B cell (primary cell): ENCODE data around the gene ZNF723. TPM values are rescaled to one million over a fixed set of nuclear protein-coding genes. Genes with fewer than 3 reads are reported as not detected.

ENCODE experiments used
- ATAC-seq: fragments of 200-7000 bp; cut with Tn5 transposase; one replicate; pipeline ENCODE4 v1.10.0; 2021; ENCODE audit warnings: low read depth, mild to moderate bottlenecking, moderate number of reproducible peaks, moderate library complexity
- CTCF ChIA-PET: fragments of 350-600 bp; sonication (Branson Sonifier 250); formaldehyde crosslinking; loops from one replicate; lab custom pipeline; 2021; ENCODE audit warnings: antibody characterized with exemption, inconsistent platforms; lab: Charles Lee
- POLR2A ChIA-PET: fragments of 350-600 bp; sonication (Branson Sonifier 250); formaldehyde crosslinking; loops from one replicate; lab custom pipeline; 2021; ENCODE audit warnings: antibody characterized with exemption; lab: Charles Lee
- DNase-seq: peaks from one replicate; pipeline ENCODE4 v3.0.0; 2013
- H2AFZ ChIP-seq: 2 replicates; pipeline ENCODE4 v1.6.1; 2012; ENCODE audit warnings: mild to moderate bottlenecking, low read depth, low read length; ENCODE audit not compliant: insufficient read depth, poor library complexity, severe bottlenecking
- H3K27ac ChIP-seq, 2 donors: 1 replicate in 1 of 2; 2 replicates in 1 of 2; pipeline ENCODE4 v1.5.1; 2012 to 2013; ENCODE audit warnings: low read length in 2 of 2, mild to moderate bottlenecking in 2 of 2, moderate library complexity in 1 of 2
- H3K27me3 ChIP-seq, 4 experiments: fragments of 200-600 bp in 1 of 4; sonication (generic) in 1 of 4; replicated peaks in 1 of 4; 1 replicate in 2 of 4; 2 replicates in 2 of 4; pipeline versions ENCODE4 v1.6.1 to v1.7.0; 2013 to 2016; ENCODE audit warnings: low read length in 3 of 4, mild to moderate bottlenecking in 2 of 4, mixed read lengths in 1 of 4, moderate library complexity in 1 of 4; ENCODE audit not compliant: insufficient read depth in 4 of 4, control insufficient read depth in 3 of 4; ENCODE audit errors: control extremely low read depth in 1 of 4
- H3K36me3 ChIP-seq, 2 experiments: replicated peaks in 1 of 2; 1 replicate in 1 of 2; 2 replicates in 1 of 2; pipeline versions ENCODE4 v1.6.1 to v1.7.1; 2013; ENCODE audit warnings: low read length in 1 of 2; ENCODE audit not compliant: insufficient read depth in 2 of 2, control insufficient read depth in 1 of 2; ENCODE audit errors: control extremely low read depth in 1 of 2, extremely low read depth in 1 of 2
- H3K4me1 ChIP-seq, 2 donors: fragments of 200-600 bp in 1 of 2; sonication (generic) in 1 of 2; 1 replicate in 1 of 2; 2 replicates in 1 of 2; pipeline versions ENCODE4 v1.5.1 to v1.6.1; 2013 to 2017; ENCODE audit warnings: low read length in 2 of 2; ENCODE audit not compliant: control insufficient read depth in 2 of 2, insufficient read depth in 2 of 2
- H3K4me2 ChIP-seq: replicated peaks from 2 replicates; pipeline ENCODE3; 2012; ENCODE audit warnings: mild to moderate bottlenecking, low read depth, low read length; ENCODE audit not compliant: poor library complexity, severe bottlenecking
- H3K4me3 ChIP-seq, 5 experiments: fragments of 200-600 bp in 1 of 5; sonication (generic) in 1 of 5; 1 replicate in 3 of 5; 2 replicates in 2 of 5; pipeline versions ENCODE4 v1.5.1 to v1.7.0; 2011 to 2016; ENCODE audit warnings: low read length in 4 of 5, mild to moderate bottlenecking in 4 of 5, low read depth in 2 of 5, control low read depth in 1 of 5, moderate library complexity in 1 of 5; ENCODE audit not compliant: insufficient read depth in 1 of 5; ENCODE audit errors: control extremely low read depth in 1 of 5, extremely low read depth in 1 of 5
- H3K79me2 ChIP-seq: fragments of 200-600 bp; sonication (generic); one replicate; pipeline ENCODE4 v1.6.0; 2016; ENCODE audit warnings: low read length; ENCODE audit not compliant: control insufficient read depth, insufficient read depth
- H3K9ac ChIP-seq: fragments of 200-600 bp; sonication (generic); 2 replicates; pipeline ENCODE4 v1.6.1; 2017; ENCODE audit warnings: mild to moderate bottlenecking, low read length, moderate library complexity
- H3K9me3 ChIP-seq, 3 donors: one replicate each; pipeline versions ENCODE4 v1.6.1 to v1.7.1; 2013; ENCODE audit warnings: low read length in 2 of 3; ENCODE audit not compliant: control insufficient read depth in 2 of 3, insufficient read depth in 1 of 3; ENCODE audit errors: control extremely low read depth in 1 of 3
- H4K20me1 ChIP-seq: 2 replicates; pipeline ENCODE4 v1.6.0; 2012; ENCODE audit warnings: mild to moderate bottlenecking, low read length; ENCODE audit not compliant: insufficient read depth, control insufficient read depth, poor library complexity, severe bottlenecking
- H3K27ac Mint-ChIP-seq: one replicate; pipeline ENCODE4 v1.8.0; 2021; ENCODE audit warnings: mixed read lengths
- H3K27me3 Mint-ChIP-seq: one replicate; pipeline ENCODE4 v1.8.0; 2021; ENCODE audit warnings: mixed read lengths
- H3K4me1 Mint-ChIP-seq: one replicate; pipeline ENCODE4 v1.8.0; 2021; ENCODE audit warnings: mixed read lengths
- H3K4me3 Mint-ChIP-seq: one replicate; pipeline ENCODE4 v1.8.0; 2021; ENCODE audit warnings: mixed read lengths
- H3K9me3 Mint-ChIP-seq: one replicate; pipeline ENCODE4 v1.8.0; 2022; ENCODE audit warnings: mixed read lengths; ENCODE audit not compliant: insufficient read depth
- EZH2 ChIP-seq: IDR thresholded peaks from 2 replicates; pipeline ENCODE4 v1.6.1; 2012; ENCODE audit warnings: borderline replicate concordance, low read depth, mild to moderate bottlenecking, moderate library complexity, low read length; ENCODE audit not compliant: insufficient read depth, poor library complexity, severe bottlenecking
- WGBS: methylation state at CpG from one replicate; pipeline ENCODE4 v1.1.5; 2013; ENCODE audit warnings: missing lambda C conversion rate; ENCODE audit not compliant: insufficient coverage; 5-methylcytosine and 5-hydroxymethylcytosine counted together
- intact Hi-C: fragments of 100-400 bp; cut with micrococcal nuclease; formaldehyde crosslinking; loops from one replicate; pipeline ENCODE4 v1.10.0; 2022
- polyA plus RNA-seq: library from polyadenylated mRNA; depleted of rRNA; stranded (reverse); fragments of >200 nt; gene quantifications from 2 replicates; pipeline ENCODE4 v1.2.3, GENCODE V29; 2012
- total RNA-seq, 2 donors: library from RNA; stranded (reverse); fragments of 120-200 nt in 1 of 2; gene quantifications; 1 replicate in 1 of 2; 2 replicates in 1 of 2; pipeline versions ENCODE4 v1.2.3 to v1.2.4, GENCODE V29; 2013 to 2022
- TF ChIP-seq, protein P1 (sequence below): fragments of 200-600 bp; IDR thresholded peaks from one replicate; pipeline ENCODE4 v1.8.0; 2022; ENCODE audit warnings: antibody characterized with exemption, mild to moderate bottlenecking

ZNF723 gene
- total and polyA plus RNA-seq, 2 donors (not counting 1 experiment from before 2014, with no cell fraction given): not detected

DNA sequence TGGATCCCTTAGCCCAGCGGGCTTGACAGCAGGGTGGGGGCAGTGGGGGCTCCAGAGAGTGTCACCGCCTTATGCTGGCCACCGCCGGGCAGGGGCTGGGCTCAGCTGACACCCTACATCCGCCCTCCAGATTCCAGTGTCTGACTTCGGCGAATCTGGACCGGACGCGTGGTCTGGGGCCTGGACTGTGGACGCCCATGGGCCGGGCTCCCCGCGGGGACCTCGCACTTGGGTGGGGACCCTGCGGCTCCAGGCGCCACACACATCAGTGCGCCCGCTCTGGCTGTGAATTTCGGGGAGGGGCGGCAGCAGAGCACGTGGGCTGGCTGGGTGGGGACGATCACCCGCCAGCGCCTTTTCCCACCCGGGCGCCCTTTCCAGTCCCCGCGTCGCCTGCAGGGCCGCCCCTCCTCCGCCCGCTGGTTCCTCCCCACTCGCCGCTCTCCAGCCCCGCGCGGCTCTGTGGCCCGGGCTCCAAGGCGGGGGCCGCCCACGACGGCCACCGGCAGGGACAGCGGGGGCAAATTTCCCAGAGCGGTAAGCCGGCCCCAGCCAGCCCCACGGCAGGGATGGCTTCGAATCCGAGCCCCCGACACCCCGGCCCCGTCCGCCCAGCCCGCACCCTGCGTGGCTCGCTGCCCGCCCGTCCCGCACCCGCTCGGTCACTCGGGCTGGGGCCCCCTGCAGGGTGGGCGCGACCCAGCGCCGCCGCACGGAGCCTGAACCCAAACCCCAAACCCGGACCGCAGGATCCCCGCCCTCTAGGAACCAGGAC is 24.8 kb upstream of the ZNF723 start:
- Histone ChIP-seq H2AFZ (no peak overlapping the region), H3K27me3 (no peaks in the 10 kb centered on the region), H3K4me3 (no peak overlapping the region), H3K36me3 (no peaks in the 10 kb centered on the region), H3K9ac (no peak overlapping the region), H3K4me1 (no peaks in the 10 kb centered on the region), H3K4me2 (no peak overlapping the region), H4K20me1 (no peaks in the 10 kb centered on the region), H3K27ac (no peak overlapping the region), H3K79me2 (no peaks in the 10 kb centered on the region), H3K9me3 (peaks cover 0 to 49% (median 2%) of the 10 kb centered on the region in 3 donors)
- CTCF ChIA-PET: no interaction called here
- no peaks in the 10 kb centered on the region for H3K27me3 Mint-ChIP-seq
- POLR2A ChIA-PET: no interaction called here
- 32% methylated on average over 64 of the region's 72 CpGs for WGBS
- DNase-seq (no peak), ATAC-seq (no peak)
- H3K27ac Mint-ChIP-seq: no peak overlapping the region
- H3K4me3 Mint-ChIP-seq: no peak overlapping the region
- peaks cover 11% of the 10 kb centered on the region for H3K9me3 Mint-ChIP-seq
- intact Hi-C loops: no loop called here
- H3K4me1 Mint-ChIP-seq: no peaks in the 10 kb centered on the region
- TF ChIP-seq EZH2: no peak
- TF ChIP-seq, protein P1, sequence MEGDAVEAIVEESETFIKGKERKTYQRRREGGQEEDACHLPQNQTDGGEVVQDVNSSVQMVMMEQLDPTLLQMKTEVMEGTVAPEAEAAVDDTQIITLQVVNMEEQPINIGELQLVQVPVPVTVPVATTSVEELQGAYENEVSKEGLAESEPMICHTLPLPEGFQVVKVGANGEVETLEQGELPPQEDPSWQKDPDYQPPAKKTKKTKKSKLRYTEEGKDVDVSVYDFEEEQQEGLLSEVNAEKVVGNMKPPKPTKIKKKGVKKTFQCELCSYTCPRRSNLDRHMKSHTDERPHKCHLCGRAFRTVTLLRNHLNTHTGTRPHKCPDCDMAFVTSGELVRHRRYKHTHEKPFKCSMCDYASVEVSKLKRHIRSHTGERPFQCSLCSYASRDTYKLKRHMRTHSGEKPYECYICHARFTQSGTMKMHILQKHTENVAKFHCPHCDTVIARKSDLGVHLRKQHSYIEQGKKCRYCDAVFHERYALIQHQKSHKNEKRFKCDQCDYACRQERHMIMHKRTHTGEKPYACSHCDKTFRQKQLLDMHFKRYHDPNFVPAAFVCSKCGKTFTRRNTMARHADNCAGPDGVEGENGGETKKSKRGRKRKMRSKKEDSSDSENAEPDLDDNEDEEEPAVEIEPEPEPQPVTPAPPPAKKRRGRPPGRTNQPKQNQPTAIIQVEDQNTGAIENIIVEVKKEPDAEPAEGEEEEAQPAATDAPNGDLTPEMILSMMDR: no peak

DNA sequence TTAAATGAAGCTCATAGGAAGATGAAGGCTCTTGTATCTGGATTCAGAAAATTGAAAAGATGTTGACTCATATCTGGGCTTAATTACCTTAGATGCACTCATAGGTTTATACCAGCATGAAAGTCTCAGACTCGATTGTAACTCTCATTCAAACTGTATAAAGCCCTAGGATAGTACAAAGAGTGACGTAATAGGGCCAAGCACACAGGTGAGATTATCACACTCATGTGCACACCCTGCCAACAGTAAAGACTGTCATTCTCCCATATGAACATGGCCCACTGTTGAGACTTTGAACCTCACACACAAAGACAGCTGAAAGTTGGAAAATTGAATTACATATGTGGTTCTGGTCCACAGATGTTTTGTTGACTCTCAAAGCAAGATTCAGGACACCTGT is 18.0 kb upstream of the ZNF723 start:
- peaks cover 18% of the 10 kb centered on the region for H3K9me3 Mint-ChIP-seq
- TF ChIP-seq, protein P1: no peak
- TF ChIP-seq EZH2: no peak
- intact Hi-C loops: no loop called here

More for the DNA sequence above, 18.0 kb upstream of the ZNF723 start:
- no CpG with 5 or more reads among the region's 2 CpGs for WGBS
- H3K4me1 Mint-ChIP-seq: no peaks in the 10 kb centered on the region
- ATAC-seq (no peak), DNase-seq (no peak)
- H3K27ac ChIP-seq: no peak overlapping the region
- no peak overlapping the region for H3K9ac ChIP-seq
- H3K36me3 ChIP-seq: no peaks in the 10 kb centered on the region
- no peak overlapping the region for H2AFZ ChIP-seq
- no peak overlapping the region for H3K4me3 Mint-ChIP-seq
- no peaks in the 10 kb centered on the region for H3K4me1 ChIP-seq
- no peak overlapping the region for H3K27ac Mint-ChIP-seq
- ChIA-PET CTCF (no interaction called here), POLR2A (no interaction called here)
- no peaks in the 10 kb centered on the region for H3K27me3 ChIP-seq
- H3K4me2 ChIP-seq: no peak overlapping the region
- H3K9me3 ChIP-seq: peaks cover 0 to 32% (median 0%) of the 10 kb centered on the region in 3 donors
- no peaks in the 10 kb centered on the region for H3K79me2 ChIP-seq
- no peaks in the 10 kb centered on the region for H4K20me1 ChIP-seq
- no peaks in the 10 kb centered on the region for H3K27me3 Mint-ChIP-seq
- H3K4me3 ChIP-seq: no peak overlapping the region
